Activated CD4-positive, alpha-beta memory T cell treated with anti-CD3 and anti-CD28 coated beads, Interleukin-2, amount 10 ng/mL, durations not matched to agents 7 days and 5 days (primary cell): ENCODE data around the gene CFAP299. TPM values are rescaled to one million over a fixed set of nuclear protein-coding genes. Genes with fewer than 3 reads are reported as not detected.

Experiments
- CTCF ChIA-PET: fragments of 350-600 bp; sonication (Branson Sonifier 250); formaldehyde crosslinking; loops from one replicate; lab custom pipeline; 2021; ENCODE audit warnings: antibody characterized with exemption, inconsistent platforms; lab: Charles Lee
- POLR2A ChIA-PET: fragments of 350-600 bp; sonication (Branson Sonifier 250); formaldehyde crosslinking; loops from one replicate; lab custom pipeline; 2021; ENCODE audit warnings: antibody characterized with exemption; lab: Charles Lee
- DNase-seq: peaks from one replicate; pipeline ENCODE4 v3.0.0-alpha.2; 2020
- H3K27ac Mint-ChIP-seq: one replicate; pipeline ENCODE4 v1.8.0; 2021; ENCODE audit warnings: mild to moderate bottlenecking, mixed read lengths
- H3K27me3 Mint-ChIP-seq: one replicate; pipeline ENCODE4 v1.8.0; 2021; ENCODE audit warnings: mixed read lengths
- H3K36me3 Mint-ChIP-seq: one replicate; pipeline ENCODE4 v1.8.0; 2021; ENCODE audit warnings: low read depth, mixed read lengths
- H3K4me1 Mint-ChIP-seq: one replicate; pipeline ENCODE4 v1.8.0; 2021; ENCODE audit warnings: mixed read lengths
- H3K4me3 Mint-ChIP-seq: one replicate; pipeline ENCODE4 v1.8.0; 2021; ENCODE audit warnings: mild to moderate bottlenecking, mixed read lengths
- H3K9me3 Mint-ChIP-seq: one replicate; pipeline ENCODE4 v1.8.0; 2021; ENCODE audit warnings: mixed read lengths
- total RNA-seq, 2 experiments: library from RNA; stranded (reverse); gene quantifications; one replicate each; pipeline ENCODE4 v1.2.3, GENCODE V29; 2021

The CFAP299 gene
- total RNA-seq, 2 experiments from 2014 or later, result not detected

GRCh38 chr4:80529026-80529425 lies 193.5 kb downstream of the CFAP299 start:
- Mint-ChIP-seq H3K9me3 (no peaks in the 10 kb centered on the region), H3K4me3 (no peak overlapping the region), H3K27ac (no peak overlapping the region), H3K4me1 (no peaks in the 10 kb centered on the region), H3K36me3 (no peaks in the 10 kb centered on the region), H3K27me3 (no peaks in the 10 kb centered on the region)
- DNase-seq, result no peak
- CTCF ChIA-PET, result no interaction called here
- POLR2A ChIA-PET, result no interaction called here

DNA sequence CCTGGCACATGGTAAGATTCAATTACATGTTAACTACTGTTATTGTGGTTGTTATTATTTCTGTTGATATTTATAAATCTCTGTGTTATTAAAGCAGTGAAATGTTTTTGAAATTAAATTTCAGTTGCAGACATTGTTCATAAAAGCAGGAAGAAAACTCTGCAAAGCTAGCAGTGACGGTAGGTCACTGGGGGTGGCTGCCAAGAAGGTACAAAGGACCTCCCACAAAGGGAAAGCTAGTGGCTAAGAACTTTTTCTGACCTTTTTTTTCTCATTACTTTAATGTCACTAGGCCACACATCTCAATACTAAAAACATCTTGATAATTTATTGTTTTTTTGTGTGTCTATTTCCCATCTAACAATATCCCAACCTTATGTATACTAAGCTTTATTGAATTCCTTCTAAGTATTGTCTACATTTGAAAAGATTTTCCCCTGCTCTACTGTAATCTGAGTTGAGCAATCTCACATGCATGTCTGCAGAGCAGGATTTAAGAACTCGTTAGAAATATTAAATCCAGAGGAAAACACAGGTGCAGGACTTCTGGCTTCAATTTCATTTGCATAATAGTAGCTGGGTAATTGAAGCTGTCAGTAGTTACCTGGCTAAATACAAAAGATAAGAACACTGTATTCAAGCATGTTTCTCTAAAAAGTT lies 197.3 kb downstream of the CFAP299 start:
- Mint-ChIP-seq H3K27me3 (peaks cover 1% of the 10 kb centered on the region), H3K4me3 (no peak overlapping the region), H3K36me3 (no peaks in the 10 kb centered on the region), H3K9me3 (no peaks in the 10 kb centered on the region), H3K4me1 (no peaks in the 10 kb centered on the region), H3K27ac (no peak overlapping the region)
- ChIA-PET POLR2A (no interaction called here), CTCF (interaction anchor here (1.2 kb wide), 1 partner anchor 18 kb away, joined by 3 read pairs; no protein-coding TSS in a partner anchor)
- no peak for DNase-seq

GRCh38 chr4:80535551-80535950 lies 200.0 kb downstream of the CFAP299 start:
- Mint-ChIP-seq H3K27me3 (peaks cover 6% of the 10 kb centered on the region), H3K27ac (no peak overlapping the region), H3K4me3 (no peak overlapping the region), H3K9me3 (no peaks in the 10 kb centered on the region), H3K36me3 (no peaks in the 10 kb centered on the region), H3K4me1 (peaks cover 7% of the 10 kb centered on the region)
- POLR2A ChIA-PET, result no interaction called here
- CTCF ChIA-PET, result interaction anchor here (0.7 kb wide), 1 partner anchor 109 kb away, joined by 3 read pairs; no protein-coding TSS in a partner anchor
- DNase-seq, result no peak

DNA sequence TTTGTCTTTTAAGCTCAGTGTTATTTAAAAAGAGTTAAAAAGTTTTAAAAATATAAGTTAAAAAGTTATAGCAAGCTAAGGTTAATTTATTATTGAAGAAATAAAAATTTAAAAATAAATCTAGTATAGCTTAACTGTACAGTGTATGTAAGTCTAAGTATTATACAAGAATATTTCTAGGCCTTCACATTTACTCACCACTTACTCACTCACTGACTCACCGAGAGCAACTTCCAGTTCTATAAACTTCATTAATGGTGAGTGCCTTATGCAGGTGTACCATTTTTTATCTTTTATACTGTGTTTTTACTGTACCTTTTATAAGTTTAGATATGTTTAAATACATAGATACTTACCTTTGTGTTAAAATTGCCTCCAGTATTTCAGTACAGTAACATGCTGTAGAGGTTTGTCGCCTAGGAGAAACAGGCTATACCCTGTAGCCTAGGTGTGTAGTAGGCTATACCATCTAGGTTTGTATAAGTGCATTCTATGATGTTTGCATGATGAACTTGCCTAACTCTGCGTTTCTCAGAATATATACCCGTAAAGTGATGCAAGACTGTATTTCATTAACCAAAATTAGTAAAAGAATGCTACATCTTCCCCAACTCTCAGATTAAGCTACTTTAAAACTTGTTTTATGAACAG lies 202.9 kb downstream of the CFAP299 start:
- ChIA-PET POLR2A (no interaction called here), CTCF (no interaction called here)
- Mint-ChIP-seq H3K27ac (no peak overlapping the region), H3K4me1 (peaks cover 12% of the 10 kb centered on the region), H3K36me3 (no peaks in the 10 kb centered on the region), H3K4me3 (no peak overlapping the region), H3K9me3 (no peaks in the 10 kb centered on the region), H3K27me3 (peaks cover 9% of the 10 kb centered on the region)
- DNase-seq, result no peak

DNA sequence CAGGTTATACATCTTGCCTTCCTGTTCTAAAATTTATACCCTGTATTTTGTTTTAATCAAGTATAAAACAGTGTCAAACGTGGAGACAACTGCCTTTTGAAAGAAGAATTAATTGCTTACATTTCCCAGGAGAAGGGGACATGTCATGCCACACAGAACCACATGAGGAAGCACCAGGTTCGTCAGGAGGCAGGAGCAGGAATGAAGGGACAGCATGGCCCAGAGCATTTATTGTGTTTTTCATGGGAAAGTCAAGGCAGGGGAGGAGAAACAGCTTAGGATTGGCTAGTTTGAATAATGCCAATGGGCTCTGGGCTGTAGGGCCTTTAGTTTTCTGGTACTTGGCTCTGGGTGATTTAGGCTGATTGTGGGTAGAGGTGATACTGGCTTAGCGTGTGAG lies 203.7 kb downstream of the CFAP299 start:
- Mint-ChIP-seq H3K9me3 (no peaks in the 10 kb centered on the region), H3K4me3 (no peak overlapping the region), H3K36me3 (no peaks in the 10 kb centered on the region), H3K4me1 (peaks cover 12% of the 10 kb centered on the region), H3K27ac (no peak overlapping the region), H3K27me3 (peaks cover 9% of the 10 kb centered on the region)
- ChIA-PET POLR2A (no interaction called here), CTCF (no interaction called here)
- DNase-seq, result no peak

DNA sequence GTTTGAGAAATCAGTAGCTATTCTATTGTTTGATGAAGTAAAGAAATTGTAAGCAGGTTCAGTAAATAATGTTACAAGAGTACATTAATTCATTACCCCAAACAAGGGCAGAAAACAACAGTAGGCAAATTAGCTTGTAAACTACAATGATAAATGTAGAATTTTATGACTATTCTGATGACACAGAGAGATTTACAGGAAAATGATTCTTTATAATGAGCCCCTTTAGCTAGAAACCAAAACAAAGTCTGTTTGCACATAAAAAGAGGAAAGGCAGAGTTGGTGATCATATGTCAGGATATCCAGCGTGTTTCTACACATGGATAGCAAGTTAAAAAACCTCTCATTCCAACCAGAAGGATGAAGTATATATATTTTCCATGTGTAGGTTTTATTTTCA lies 204.8 kb downstream of the CFAP299 start:
- H3K4me3 Mint-ChIP-seq, result no peak overlapping the region
- peaks cover 9% of the 10 kb centered on the region for H3K27me3 Mint-ChIP-seq

DNA sequence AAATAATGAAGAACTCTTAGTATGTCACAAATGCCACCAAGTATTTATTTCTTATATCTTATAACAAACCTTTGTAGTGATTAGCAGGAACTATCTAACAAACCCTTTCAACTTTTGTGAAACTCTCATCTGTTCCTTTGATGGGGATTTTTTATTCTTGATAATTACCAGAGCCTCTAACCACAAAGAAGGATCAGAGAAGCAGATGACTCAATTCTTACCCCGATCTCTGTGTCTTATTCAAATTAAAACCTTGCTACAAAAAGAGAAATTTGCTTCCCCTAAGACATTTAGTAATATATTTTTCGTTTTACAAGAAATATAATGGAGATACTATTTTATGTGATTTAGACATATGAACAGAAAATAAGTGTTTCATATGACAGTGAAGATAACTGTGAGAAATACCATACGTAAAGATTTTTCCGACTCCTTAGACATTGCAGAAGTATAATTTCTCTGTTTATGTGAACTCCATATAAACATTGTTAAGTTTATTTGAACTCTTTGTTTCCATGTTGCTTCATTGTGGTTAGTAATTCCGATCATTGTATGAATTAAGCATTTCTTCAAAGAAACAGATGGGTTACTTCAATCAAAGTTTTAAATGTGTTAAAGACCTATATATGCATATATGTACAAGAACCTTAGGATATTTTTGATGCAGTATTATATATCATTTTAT lies 205.4 kb downstream of the CFAP299 start:
- H3K4me1 Mint-ChIP-seq, result peaks cover 12% of the 10 kb centered on the region
- no peak overlapping the region for H3K27ac Mint-ChIP-seq
- H3K4me3 Mint-ChIP-seq, result no peak overlapping the region
- ChIA-PET POLR2A (no interaction called here), CTCF (no interaction called here)
- peaks cover 10% of the 10 kb centered on the region for H3K27me3 Mint-ChIP-seq
- H3K36me3 Mint-ChIP-seq, result no peaks in the 10 kb centered on the region
- DNase-seq, result no peak
- no peaks in the 10 kb centered on the region for H3K9me3 Mint-ChIP-seq

More for the DNA sequence above, 204.8 kb downstream of the CFAP299 start:
- H3K27ac Mint-ChIP-seq, result no peak overlapping the region
- DNase-seq, result no peak
- POLR2A ChIA-PET, result no interaction called here
- CTCF ChIA-PET, result no interaction called here
- no peaks in the 10 kb centered on the region for H3K9me3 Mint-ChIP-seq
- H3K4me1 Mint-ChIP-seq, result peaks cover 12% of the 10 kb centered on the region
- no peaks in the 10 kb centered on the region for H3K36me3 Mint-ChIP-seq

DNA sequence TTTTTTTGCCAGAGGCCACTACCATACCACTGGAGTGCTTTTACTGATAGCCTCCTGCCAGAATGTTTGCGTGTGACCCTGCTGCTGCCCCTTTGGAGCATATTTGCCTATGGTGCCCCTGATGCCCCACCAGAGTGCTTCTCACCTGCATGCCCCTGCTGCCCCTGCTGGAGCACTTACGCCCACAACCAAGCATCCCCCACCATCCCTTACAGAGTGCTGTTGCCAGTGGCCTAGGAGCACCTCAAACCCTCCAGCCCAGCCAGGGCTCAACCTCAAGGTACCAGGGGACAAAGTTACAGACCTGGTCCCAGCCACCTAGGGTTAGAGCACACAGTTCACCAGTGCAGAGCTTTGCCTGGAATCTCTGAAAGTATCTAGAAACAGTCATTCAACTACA lies 207.2 kb downstream of the CFAP299 start:
- Mint-ChIP-seq H3K9me3 (no peaks in the 10 kb centered on the region), H3K27me3 (peaks cover 10% of the 10 kb centered on the region), H3K27ac (no peak overlapping the region), H3K4me3 (no peak overlapping the region), H3K4me1 (peaks cover 12% of the 10 kb centered on the region), H3K36me3 (no peaks in the 10 kb centered on the region)
- ChIA-PET POLR2A (no interaction called here), CTCF (no interaction called here)
- no peak for DNase-seq

GRCh38 chr4:80560337-80560736 lies 224.8 kb downstream of the CFAP299 start:
- ChIA-PET CTCF (no interaction called here), POLR2A (no interaction called here)
- Mint-ChIP-seq H3K36me3 (no peaks in the 10 kb centered on the region), H3K27ac (no peak overlapping the region), H3K27me3 (peaks cover 2% of the 10 kb centered on the region), H3K4me3 (no peak overlapping the region), H3K9me3 (no peaks in the 10 kb centered on the region), H3K4me1 (no peaks in the 10 kb centered on the region)
- DNase-seq, result no peak

DNA sequence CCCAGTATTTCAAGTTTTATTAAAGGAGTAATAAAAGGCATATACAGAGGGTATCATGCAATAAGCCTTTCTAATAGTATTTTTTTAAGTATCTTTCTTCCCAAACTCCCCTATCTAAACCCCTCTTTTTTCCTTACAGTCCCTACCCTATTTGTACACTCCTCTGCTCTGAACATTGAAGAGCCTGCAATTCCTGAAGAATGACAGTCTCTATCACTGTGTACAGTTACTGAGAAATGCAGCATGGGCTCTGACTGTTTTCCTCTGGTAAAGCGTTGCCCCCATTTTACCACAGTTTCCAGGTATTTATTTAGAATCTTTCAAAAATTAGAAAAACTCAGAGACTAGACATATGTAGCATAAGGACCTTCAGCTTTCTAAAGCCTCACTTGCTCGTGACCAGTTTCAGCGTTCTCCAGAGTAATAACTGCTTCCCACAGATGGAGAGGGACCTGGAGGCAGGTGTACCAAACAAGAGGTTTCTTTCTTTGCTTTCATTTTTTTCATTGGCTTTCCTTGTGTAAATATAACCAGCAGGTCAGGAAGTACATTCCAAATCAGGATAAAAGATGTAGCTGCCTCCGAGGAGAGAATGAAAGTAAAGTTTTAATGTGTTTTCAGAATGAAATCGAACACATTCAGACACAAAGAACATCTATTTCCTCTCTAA lies 230.8 kb downstream of the CFAP299 start:
- Mint-ChIP-seq H3K27ac (no peak overlapping the region), H3K36me3 (no peaks in the 10 kb centered on the region), H3K4me3 (no peak overlapping the region), H3K4me1 (no peaks in the 10 kb centered on the region), H3K9me3 (no peaks in the 10 kb centered on the region), H3K27me3 (peaks cover 2% of the 10 kb centered on the region)
- POLR2A ChIA-PET, result no interaction called here
- CTCF ChIA-PET, result no interaction called here
- no peak for DNase-seq

DNA sequence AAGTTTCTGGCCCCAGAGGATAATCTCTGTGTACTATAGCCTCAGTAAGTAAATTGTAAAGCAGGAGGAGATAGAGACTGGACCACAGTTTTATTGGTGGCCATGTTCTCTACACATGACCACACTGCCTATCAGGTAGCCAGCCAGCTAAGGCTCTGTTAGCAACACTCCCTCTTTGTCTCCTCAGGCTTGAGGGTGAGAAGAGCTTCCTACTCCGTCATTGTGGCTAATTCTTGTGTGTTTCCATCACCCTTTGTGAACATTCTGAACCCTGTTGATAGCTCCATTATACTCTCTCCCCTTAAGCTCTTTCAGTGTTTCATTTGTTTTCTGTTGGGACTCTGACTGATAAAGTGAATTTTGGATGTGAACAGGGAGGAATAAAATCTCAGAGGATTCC lies 233.4 kb downstream of the CFAP299 start:
- ChIA-PET POLR2A (no interaction called here), CTCF (no interaction called here)
- Mint-ChIP-seq H3K36me3 (no peaks in the 10 kb centered on the region), H3K27me3 (no peaks in the 10 kb centered on the region), H3K4me3 (no peak overlapping the region), H3K9me3 (no peaks in the 10 kb centered on the region), H3K4me1 (no peaks in the 10 kb centered on the region), H3K27ac (no peak overlapping the region)
- DNase-seq, result no peak

DNA sequence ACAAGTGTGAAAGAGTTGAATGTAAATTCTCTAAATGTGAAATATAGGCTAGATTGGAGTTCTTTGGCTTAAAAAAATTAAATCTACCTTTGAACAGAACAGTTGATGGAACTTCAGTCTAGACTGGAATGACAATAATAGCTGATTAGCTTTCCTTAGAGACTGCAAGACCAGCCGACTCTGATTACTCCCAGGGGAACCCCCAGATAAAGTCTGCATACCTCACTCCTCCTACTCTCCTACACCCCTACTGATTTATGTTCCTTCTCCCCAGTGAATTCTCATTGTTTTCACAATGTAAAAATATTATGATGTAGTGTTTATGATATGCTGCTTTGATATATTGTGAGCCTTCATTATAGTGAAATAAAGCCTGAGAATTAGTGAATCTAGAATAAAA lies 241.3 kb downstream of the CFAP299 start:
- no peak for DNase-seq
- Mint-ChIP-seq H3K27ac (no peak overlapping the region), H3K4me3 (no peak overlapping the region), H3K9me3 (no peaks in the 10 kb centered on the region), H3K36me3 (no peaks in the 10 kb centered on the region), H3K27me3 (no peaks in the 10 kb centered on the region), H3K4me1 (no peaks in the 10 kb centered on the region)
- CTCF ChIA-PET, result no interaction called here
- POLR2A ChIA-PET, result no interaction called here

DNA sequence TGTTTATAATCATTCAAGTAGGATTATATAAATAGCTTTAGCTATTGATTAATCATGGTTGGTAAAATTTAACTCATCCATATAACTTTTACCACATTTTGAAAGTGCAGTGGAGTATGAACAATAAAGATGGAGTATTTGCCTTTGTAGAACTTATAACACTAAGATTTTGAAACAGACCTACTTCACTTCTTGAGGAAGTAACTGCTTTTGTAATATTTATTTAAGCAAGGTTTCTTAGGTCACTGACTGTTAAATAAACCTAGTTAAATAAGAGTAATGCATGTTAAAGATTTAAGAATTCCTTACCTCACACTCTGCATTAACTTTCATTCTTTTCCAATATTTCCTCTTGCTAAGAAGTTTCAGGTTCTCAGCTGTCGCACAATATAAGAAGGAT lies 242.5 kb downstream of the CFAP299 start:
- ChIA-PET POLR2A (no interaction called here), CTCF (no interaction called here)
- no peaks in the 10 kb centered on the region for H3K4me1 Mint-ChIP-seq
- no peak overlapping the region for H3K27ac Mint-ChIP-seq
- H3K27me3 Mint-ChIP-seq, result no peaks in the 10 kb centered on the region
- no peaks in the 10 kb centered on the region for H3K36me3 Mint-ChIP-seq
- DNase-seq, result no peak
- no peaks in the 10 kb centered on the region for H3K9me3 Mint-ChIP-seq
- no peak overlapping the region for H3K4me3 Mint-ChIP-seq
